Measurements from ENCODE around the gene TSPAN31. TPM values are rescaled to one million over a fixed set of nuclear protein-coding genes. Genes with fewer than 3 reads are reported as not detected.

Gene TSPAN31
- total and polyA plus RNA-seq, 3 donors from 2014 or later = 25.4 to 33.0 (median 30.8) TPM

DNA sequence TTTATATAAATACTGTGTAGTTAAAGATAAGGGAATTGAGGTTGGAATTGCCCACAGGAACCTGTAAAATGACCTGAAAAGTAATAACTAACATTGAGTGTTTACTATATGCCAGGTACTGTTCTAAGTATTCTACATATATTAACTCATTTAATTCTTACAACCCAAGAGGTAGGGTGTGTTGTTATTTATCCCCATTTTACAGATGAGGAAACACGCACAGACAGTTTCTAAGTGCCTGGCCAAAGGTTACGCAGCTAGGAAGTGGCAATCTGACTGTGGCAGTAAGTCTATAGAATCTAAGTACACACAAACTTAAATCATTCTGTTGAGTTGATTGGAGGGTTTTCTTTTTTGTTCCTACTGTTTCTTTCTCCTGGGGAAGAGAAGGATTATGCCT is 1.1 kb upstream of the TSPAN31 start:
- no peaks in the 10 kb centered on the region for H3K9me3 ChIP-seq
- intact Hi-C loops (cut with DNase I; ENCODE audit: low total_unique reads) = no loop called here
- TF ChIP-seq, protein P1, sequence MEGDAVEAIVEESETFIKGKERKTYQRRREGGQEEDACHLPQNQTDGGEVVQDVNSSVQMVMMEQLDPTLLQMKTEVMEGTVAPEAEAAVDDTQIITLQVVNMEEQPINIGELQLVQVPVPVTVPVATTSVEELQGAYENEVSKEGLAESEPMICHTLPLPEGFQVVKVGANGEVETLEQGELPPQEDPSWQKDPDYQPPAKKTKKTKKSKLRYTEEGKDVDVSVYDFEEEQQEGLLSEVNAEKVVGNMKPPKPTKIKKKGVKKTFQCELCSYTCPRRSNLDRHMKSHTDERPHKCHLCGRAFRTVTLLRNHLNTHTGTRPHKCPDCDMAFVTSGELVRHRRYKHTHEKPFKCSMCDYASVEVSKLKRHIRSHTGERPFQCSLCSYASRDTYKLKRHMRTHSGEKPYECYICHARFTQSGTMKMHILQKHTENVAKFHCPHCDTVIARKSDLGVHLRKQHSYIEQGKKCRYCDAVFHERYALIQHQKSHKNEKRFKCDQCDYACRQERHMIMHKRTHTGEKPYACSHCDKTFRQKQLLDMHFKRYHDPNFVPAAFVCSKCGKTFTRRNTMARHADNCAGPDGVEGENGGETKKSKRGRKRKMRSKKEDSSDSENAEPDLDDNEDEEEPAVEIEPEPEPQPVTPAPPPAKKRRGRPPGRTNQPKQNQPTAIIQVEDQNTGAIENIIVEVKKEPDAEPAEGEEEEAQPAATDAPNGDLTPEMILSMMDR (IDR thresholded peaks at IDR 0.05) = no peak
- no peak for TF ChIP-seq POLR2A (IDR thresholded peaks at IDR 0.05)
- DNase-seq = no peak
- WGBS, 2 donors = 51 to 80% methylated on average over 2 of the region's 2 CpGs
- H3K36me3 ChIP-seq (ENCODE audit: low read depth, missing control alignments) = peaks cover 3% of the 10 kb centered on the region
- H3K4me1 ChIP-seq = peaks cover 4% of the 10 kb centered on the region
- no peaks in the 10 kb centered on the region for H3K27me3 ChIP-seq
- peak overlapping the region in 1 of 2 donors; percentile 73 for H3K4me3 ChIP-seq
- H3K27ac ChIP-seq = peak overlapping the region in 1 of 2 donors; percentile 97

GRCh38 chr12:57744194-57744776 is 554 bp upstream of the TSPAN31 start:
- H3K4me1 ChIP-seq = peaks cover 4% of the 10 kb centered on the region

GRCh38 chr12:57745485-57745881 is 644 bp downstream of the TSPAN31 start:
- TF ChIP-seq, protein P1 (IDR thresholded peaks at IDR 0.05) = no peak
- TF ChIP-seq POLR2A (IDR thresholded peaks at IDR 0.05) = no peak
- Histone ChIP-seq H3K4me3 (peak overlapping the region; percentile 73), H3K27me3 (no peaks in the 10 kb centered on the region), H3K36me3 (ENCODE audit: low read depth, missing control alignments) (peaks cover 6% of the 10 kb centered on the region), H3K9me3 (no peaks in the 10 kb centered on the region), H3K27ac (peak overlapping the region; percentile 85 to 97), H3K4me1 (peaks cover 4% of the 10 kb centered on the region)
- DNase-seq = no peak
- 19 to 24% methylated on average over 8 of the region's 8 CpGs for WGBS, 2 donors
- intact Hi-C loops (cut with DNase I; ENCODE audit: low total_unique reads) = no loop called here

More at GRCh38 chr12:57744194-57744776, 554 bp upstream of the TSPAN31 start:
- DNase-seq = peak; percentile 69
- Histone ChIP-seq H3K4me3 (peak overlapping the region; percentile 73), H3K9me3 (no peaks in the 10 kb centered on the region), H3K27me3 (no peaks in the 10 kb centered on the region), H3K27ac (peak overlapping the region; percentile 85 to 97), H3K36me3 (ENCODE audit: low read depth, missing control alignments) (peaks cover 6% of the 10 kb centered on the region)
- 8 to 9% methylated on average over 17 to 21 of the region's 21 CpGs for WGBS, 2 donors
- TF ChIP-seq, protein P1 (IDR thresholded peaks at IDR 0.05) = no peak
- TF ChIP-seq POLR2A (IDR thresholded peaks at IDR 0.05) = no peak
- intact Hi-C loops (cut with DNase I; ENCODE audit: low total_unique reads) = no loop called here

- Histone ChIP-seq H3K9me3 (no peaks in the 10 kb centered on the region), H3K4me3 (no peak overlapping the region), H3K4me1 (peaks cover 5% of the 10 kb centered on the region), H3K27me3 (no peaks in the 10 kb centered on the region), H3K36me3 (ENCODE audit: low read depth, missing control alignments) (peaks cover 6% of the 10 kb centered on the region), H3K27ac (peak overlapping the region; percentile 85 to 97)
- TF ChIP-seq POLR2A (IDR thresholded peaks at IDR 0.05) = no peak
- TF ChIP-seq, protein P1 (IDR thresholded peaks at IDR 0.05) = no peak
- no peak for DNase-seq
- intact Hi-C loops (cut with DNase I; ENCODE audit: low total_unique reads) = no loop called here
- 66 to 70% methylated on average over 3 of the region's 3 CpGs for WGBS, 2 donors
These were observed 1.2 kb downstream of the TSPAN31 start for GRCh38 chr12:57746025-57746424.

- H3K27me3 ChIP-seq = no peaks in the 10 kb centered on the region
- peaks cover 6% of the 10 kb centered on the region for H3K36me3 ChIP-seq (ENCODE audit: low read depth, missing control alignments)
- intact Hi-C loops (cut with DNase I; ENCODE audit: low total_unique reads) = no loop called here
- no peak overlapping the region for H3K4me3 ChIP-seq
- peaks cover 17% of the 10 kb centered on the region for H3K4me1 ChIP-seq
- 92 to 98% methylated on average over 5 of the region's 5 CpGs for WGBS, 2 donors
- H3K27ac ChIP-seq = no peak overlapping the region
- no peaks in the 10 kb centered on the region for H3K9me3 ChIP-seq
- no peak for DNase-seq
- TF ChIP-seq, protein P1 (IDR thresholded peaks at IDR 0.05) = no peak
- no peak for TF ChIP-seq POLR2A (IDR thresholded peaks at IDR 0.05)
These were observed 4.2 kb downstream of the TSPAN31 start for GRCh38 chr12:57749061-57749460.
